ENCODE measurements around the gene STPG3. TPM values are rescaled to one million over a fixed set of nuclear protein-coding genes. Genes with fewer than 3 reads are reported as not detected.

Gene STPG3
- total RNA-seq, 2 experiments from 2014 or later, result not detected

DNA sequence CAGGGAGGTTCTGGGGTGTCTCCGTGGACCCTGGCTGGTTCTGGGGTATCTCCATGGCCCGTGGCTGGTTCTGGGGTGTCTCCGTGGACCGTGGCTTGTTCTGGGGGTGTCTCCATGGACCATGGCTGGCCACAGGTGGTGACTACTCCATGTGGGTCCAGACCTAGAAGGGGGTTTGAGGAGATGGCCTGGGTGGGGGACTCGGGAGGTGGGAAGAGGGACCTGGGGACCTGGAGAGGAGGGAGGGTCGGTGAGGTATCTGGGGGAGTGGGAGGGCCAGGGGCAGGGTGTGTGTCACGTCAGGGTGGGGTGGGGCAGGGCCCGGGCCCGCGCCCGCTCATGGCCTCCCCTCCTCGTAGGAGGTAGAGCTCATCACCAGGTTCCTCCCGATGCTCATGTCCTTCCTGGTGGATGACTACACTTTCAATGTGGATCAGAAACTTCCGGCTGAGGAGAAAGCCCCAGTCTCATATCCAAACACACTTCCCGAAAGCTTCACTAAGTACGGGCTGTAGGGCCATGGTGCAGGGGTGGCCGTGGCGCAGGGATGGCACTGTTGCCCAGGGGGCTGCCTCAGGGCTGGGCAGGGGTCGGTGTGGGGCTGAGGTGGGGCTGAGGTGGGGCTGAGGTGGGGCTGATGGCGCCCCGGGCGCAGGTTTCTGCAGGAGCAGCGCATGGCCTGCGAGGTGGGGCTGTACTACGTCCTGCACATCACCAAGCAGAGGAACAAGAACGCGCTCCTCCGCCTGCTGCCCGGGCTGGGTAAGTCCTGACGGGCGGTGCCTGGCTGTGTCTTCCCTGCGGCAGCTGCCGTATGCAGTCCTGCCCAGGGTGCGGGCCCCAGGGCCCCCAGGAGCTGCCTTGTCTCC, 15.7 kb downstream of the STPG3 start:
- CTCF ChIA-PET, result interaction anchor here (0.6 kb wide), 1 partner anchor 13 kb away, joined by 3 read pairs; no protein-coding TSS in a partner anchor
- Histone ChIP-seq H3K4me1 (ENCODE audit: insufficient read depth, low read length) (peaks cover 11% of the 10 kb centered on the region), H3K27me3 (ENCODE audit: control insufficient read depth in 1 of 2, insufficient read depth in 2 of 2, low read length in 2 of 2) (no peaks in the 10 kb centered on the region), H3K9me3 (ENCODE audit: control insufficient read depth in 1 of 2, insufficient read depth in 1 of 2, low read length in 2 of 2) (no peaks in the 10 kb centered on the region), H3K4me3 (ENCODE audit: low read length) (no peak overlapping the region), H3K27ac (ENCODE audit: low read depth in 1 of 2, low read length in 2 of 2) (no peak overlapping the region), H3K36me3 (ENCODE audit: insufficient read depth, low read length) (peaks cover 52% of the 10 kb centered on the region)
- no peak overlapping the region for H3K27ac Mint-ChIP-seq
- TF ChIP-seq, protein P1, sequence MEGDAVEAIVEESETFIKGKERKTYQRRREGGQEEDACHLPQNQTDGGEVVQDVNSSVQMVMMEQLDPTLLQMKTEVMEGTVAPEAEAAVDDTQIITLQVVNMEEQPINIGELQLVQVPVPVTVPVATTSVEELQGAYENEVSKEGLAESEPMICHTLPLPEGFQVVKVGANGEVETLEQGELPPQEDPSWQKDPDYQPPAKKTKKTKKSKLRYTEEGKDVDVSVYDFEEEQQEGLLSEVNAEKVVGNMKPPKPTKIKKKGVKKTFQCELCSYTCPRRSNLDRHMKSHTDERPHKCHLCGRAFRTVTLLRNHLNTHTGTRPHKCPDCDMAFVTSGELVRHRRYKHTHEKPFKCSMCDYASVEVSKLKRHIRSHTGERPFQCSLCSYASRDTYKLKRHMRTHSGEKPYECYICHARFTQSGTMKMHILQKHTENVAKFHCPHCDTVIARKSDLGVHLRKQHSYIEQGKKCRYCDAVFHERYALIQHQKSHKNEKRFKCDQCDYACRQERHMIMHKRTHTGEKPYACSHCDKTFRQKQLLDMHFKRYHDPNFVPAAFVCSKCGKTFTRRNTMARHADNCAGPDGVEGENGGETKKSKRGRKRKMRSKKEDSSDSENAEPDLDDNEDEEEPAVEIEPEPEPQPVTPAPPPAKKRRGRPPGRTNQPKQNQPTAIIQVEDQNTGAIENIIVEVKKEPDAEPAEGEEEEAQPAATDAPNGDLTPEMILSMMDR (IDR thresholded peaks at IDR 0.05), result no peak
- no peaks in the 10 kb centered on the region for H3K27me3 Mint-ChIP-seq
- intact Hi-C loops (cut with DNase I, micrococcal nuclease), result no loop called here
- peaks cover 8% of the 10 kb centered on the region for H3K4me1 Mint-ChIP-seq (ENCODE audit: low read depth)
- peaks cover 50% of the 10 kb centered on the region for H3K36me3 Mint-ChIP-seq (ENCODE audit: low read depth)
- POLR2A ChIA-PET, result interaction anchor here (1.3 kb wide), 2 partner anchors 11 to 12 kb away, joined by 3 to 4 read pairs; partner anchors contain the start of gene NELFB
- no peak overlapping the region for H3K4me3 Mint-ChIP-seq
- DNase-seq, result no peak
- H3K9me3 Mint-ChIP-seq, result no peaks in the 10 kb centered on the region
- ATAC-seq (ENCODE audit: poor library complexity), result no peak

DNA sequence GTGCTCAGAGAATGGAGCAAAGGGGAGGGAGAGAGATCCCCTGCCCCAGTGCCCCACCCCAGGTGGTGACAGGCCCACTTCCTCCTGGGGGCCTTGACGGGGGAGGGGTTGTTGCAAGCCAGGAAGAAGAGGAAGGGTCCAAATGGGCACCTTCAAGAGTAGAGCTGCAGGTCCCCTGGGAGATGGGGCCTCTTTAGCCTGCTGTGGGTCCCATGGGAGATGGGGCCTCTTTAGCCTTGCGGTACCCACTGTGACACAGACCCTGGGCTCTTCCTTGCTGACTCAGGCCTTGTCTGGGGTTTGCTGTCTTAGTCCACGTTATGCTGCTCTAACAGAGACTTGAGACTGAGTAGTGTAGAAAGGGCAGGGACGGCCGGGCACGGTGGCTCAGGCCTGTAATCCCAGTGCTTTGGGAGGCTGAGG, 16.9 kb downstream of the STPG3 start:
- ChIA-PET POLR2A (interaction anchor here (1.3 kb wide), 1 partner anchor 12 kb away, joined by 3 read pairs; the partner anchor contains the start of gene NELFB), CTCF (interaction anchor here (0.6 kb wide), 1 partner anchor 14 kb away, joined by 3 read pairs; no protein-coding TSS in a partner anchor)
- no peak for DNase-seq
- no peak for ATAC-seq (ENCODE audit: poor library complexity)
- peaks cover 59% of the 10 kb centered on the region for H3K36me3 ChIP-seq (ENCODE audit: insufficient read depth, low read length)
- Mint-ChIP-seq H3K36me3 (ENCODE audit: low read depth) (peaks cover 48% of the 10 kb centered on the region), H3K27ac (no peak overlapping the region), H3K9me3 (no peaks in the 10 kb centered on the region), H3K4me1 (ENCODE audit: low read depth) (peaks cover 8% of the 10 kb centered on the region), H3K4me3 (no peak overlapping the region), H3K27me3 (no peaks in the 10 kb centered on the region)
- no peak overlapping the region for H3K27ac ChIP-seq (ENCODE audit: low read depth in 1 of 2, low read length in 2 of 2)
- intact Hi-C loops (cut with DNase I, micrococcal nuclease), result no loop called here
- H3K27me3 ChIP-seq (ENCODE audit: control insufficient read depth in 1 of 2, insufficient read depth in 2 of 2, low read length in 2 of 2), result no peaks in the 10 kb centered on the region
- H3K4me3 ChIP-seq (ENCODE audit: low read length), result no peak overlapping the region
- H3K9me3 ChIP-seq (ENCODE audit: control insufficient read depth in 1 of 2, insufficient read depth in 1 of 2, low read length in 2 of 2), result no peaks in the 10 kb centered on the region
- peaks cover 17% of the 10 kb centered on the region for H3K4me1 ChIP-seq (ENCODE audit: insufficient read depth, low read length)
- TF ChIP-seq, protein P1 (IDR thresholded peaks at IDR 0.05), result no peak

DNA sequence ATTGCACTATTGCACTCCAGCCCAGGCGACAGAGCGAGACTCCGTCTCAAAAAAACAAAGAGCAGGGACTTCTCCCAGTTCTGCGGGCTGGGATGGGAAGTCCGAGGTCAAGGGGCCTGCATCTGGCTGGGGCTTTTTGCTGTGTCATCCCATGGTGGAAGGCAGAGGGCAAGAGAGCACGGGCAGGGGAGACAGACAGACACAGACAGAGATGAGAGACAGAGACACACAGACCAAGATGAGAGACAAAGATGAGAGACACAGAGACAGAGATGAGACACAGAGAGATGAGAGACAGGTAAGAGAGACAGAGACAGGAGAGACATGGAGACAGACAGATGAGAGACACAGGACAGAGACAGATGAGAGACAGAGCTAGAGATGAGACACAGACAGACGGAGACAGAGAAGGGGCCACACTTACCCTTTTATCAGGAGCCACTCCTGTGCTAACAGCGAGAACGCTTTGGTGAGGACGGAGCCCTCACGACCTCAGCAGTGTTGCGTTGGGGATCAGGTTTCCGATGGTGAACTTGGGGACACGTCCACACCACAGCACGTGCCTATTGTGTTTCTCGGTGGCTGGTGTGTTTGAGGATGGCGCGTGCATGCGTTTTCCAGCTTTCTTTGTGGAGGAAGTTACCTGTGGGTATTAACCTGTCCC, 17.6 kb downstream of the STPG3 start:
- POLR2A ChIA-PET, result no interaction called here
- Histone ChIP-seq H3K27ac (ENCODE audit: low read depth in 1 of 2, low read length in 2 of 2) (no peak overlapping the region), H3K9me3 (ENCODE audit: control insufficient read depth in 1 of 2, insufficient read depth in 1 of 2, low read length in 2 of 2) (no peaks in the 10 kb centered on the region), H3K4me1 (ENCODE audit: insufficient read depth, low read length) (peaks cover 17% of the 10 kb centered on the region), H3K4me3 (ENCODE audit: low read length) (no peak overlapping the region), H3K36me3 (ENCODE audit: insufficient read depth, low read length) (peaks cover 62% of the 10 kb centered on the region), H3K27me3 (ENCODE audit: control insufficient read depth in 1 of 2, insufficient read depth in 2 of 2, low read length in 2 of 2) (no peaks in the 10 kb centered on the region)
- Mint-ChIP-seq H3K27ac (no peak overlapping the region), H3K9me3 (no peaks in the 10 kb centered on the region), H3K4me3 (no peak overlapping the region), H3K4me1 (ENCODE audit: low read depth) (peaks cover 8% of the 10 kb centered on the region), H3K27me3 (no peaks in the 10 kb centered on the region), H3K36me3 (ENCODE audit: low read depth) (peaks cover 46% of the 10 kb centered on the region)
- CTCF ChIA-PET, result no interaction called here
- DNase-seq, result no peak
- TF ChIP-seq, protein P1 (IDR thresholded peaks at IDR 0.05), result no peak
- intact Hi-C loops (cut with DNase I, micrococcal nuclease), result no loop called here
- ATAC-seq (ENCODE audit: poor library complexity), result no peak

All from CD4-positive, alpha-beta T cell (primary cell).